ENCODE results near the gene TXNDC12.

DNA sequence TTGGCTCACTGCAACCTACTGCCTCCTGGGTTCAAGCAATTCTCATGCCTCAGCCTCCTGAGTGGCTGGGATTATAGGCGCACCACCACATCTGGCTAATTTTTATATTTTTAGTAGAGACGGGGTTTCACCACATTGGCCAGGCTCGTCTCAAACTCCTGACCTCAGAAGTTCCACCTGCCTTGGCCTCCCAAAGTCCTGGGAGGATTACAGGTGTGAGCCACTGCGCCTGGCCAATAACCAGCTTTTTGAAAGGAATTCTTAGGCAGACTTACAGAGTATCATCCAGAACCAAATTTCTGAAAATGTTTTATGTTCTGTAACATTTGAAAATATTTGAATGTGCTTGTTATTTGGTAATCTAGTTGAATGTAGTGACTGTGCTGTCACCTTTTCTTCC lies 15.7 kb upstream of the TXNDC12 start:
- TF ChIP-seq RAD21 (IDR thresholded peaks at IDR 0.05; ENCODE audit: low read depth) (no peak), FOXM1 (IDR thresholded peaks at IDR 0.05; ENCODE audit: borderline replicate concordance, low read depth) (no peak)
- TF ChIP-seq, protein P1, sequence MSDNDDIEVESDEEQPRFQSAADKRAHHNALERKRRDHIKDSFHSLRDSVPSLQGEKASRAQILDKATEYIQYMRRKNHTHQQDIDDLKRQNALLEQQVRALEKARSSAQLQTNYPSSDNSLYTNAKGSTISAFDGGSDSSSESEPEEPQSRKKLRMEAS (IDR thresholded peaks at IDR 0.05), result no peak
